ENCODE results near the gene HSF4.

The HSF4 gene

DNA sequence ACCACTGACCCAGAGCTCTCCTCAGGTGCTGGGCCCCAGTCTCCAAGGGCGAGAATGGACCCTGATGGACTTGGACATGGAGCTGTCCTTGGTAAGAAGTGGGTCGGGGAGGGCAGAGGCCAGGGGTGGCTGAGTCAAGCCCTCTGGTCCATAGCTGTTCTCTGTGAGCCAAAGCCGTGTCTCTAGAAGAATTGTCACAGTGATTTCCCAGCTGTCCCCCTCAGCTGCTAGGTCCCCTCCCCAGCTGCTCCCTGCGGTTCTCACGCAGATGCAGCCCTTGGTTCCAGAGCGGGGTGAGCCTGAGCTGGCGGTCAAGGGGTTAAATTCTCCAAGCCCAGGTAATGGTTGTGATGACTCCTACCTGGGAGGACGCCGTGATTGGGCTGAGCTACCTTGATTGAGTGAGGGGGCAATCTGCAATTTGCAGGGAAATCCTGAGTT lies 4.5 kb downstream of the HSF4 start:
- DNase-seq, result no peak

DNA sequence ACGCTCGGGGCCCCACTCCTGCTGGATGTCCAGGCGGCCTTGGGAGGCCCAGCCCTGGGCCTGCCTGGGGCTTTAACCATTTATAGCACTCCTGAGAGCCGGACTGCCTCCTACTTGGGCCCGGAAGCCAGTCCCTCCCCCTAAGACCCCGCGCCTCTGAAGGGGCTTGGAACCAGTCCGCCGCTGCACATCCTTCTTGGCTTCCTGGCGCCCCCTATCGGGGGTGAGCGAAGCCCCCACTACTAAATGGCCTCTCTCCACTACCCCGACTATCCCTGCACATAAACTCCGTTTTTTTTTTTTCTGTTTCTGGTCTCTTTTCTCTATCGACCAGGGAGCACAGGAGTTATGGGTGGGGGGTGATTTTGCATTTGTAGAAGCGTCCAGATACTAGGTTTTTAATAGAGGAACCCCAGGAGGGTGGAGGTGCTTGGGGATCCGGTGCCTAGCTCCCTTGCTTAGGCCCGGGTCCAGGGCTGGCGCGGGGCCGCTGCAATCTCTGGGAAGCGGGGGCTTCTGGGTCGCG lies 5.2 kb downstream of the HSF4 start:
- peak in 2 of 3 donors; percentile 38 to 69 for DNase-seq

DNA sequence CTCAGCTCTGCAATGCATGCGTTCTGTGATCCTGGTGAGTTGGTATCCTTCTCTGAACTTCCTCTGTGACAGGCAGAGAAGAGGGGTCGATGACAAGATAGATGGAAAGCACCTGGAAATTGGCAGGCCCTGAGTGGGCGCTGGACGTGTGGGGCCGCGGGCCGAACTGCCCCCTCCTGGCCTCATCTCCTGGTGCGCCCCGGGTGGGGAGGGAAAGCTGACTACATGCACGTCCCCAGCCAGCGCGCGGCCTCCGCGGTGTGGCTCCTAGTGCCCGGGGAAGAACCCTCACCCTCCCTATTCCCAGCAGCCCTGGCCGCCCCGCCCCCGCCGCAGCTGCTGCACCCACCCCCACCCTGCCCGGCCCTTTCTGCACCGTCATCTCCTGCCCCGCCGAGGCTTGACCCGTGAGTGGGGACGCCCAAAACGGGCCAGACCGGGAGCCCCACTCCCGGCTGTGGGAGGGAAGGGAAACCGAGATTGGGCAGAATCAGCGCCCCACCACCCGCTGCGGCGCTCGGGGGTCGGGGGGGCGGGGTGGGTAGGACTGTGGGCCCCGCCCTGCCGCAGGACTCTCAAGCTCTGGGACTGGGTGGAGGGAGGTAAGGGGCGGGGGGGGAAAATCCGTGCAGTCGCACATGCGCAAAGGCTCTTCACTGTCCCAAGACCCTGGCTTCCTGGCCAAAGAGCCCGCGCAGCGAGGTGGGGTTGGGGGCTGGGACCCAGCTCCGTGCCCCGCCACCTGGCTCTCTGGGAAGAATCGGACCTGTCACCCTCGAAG lies 5.8 kb downstream of the HSF4 start, which contains the start of gene NOL3:
Gene NOL3, plus strand, starts transcription at position 371 of the 781 bp plus-strand sequence.
- DNase-seq, result peak; percentile 92 to 98 (median 96)

DNA sequence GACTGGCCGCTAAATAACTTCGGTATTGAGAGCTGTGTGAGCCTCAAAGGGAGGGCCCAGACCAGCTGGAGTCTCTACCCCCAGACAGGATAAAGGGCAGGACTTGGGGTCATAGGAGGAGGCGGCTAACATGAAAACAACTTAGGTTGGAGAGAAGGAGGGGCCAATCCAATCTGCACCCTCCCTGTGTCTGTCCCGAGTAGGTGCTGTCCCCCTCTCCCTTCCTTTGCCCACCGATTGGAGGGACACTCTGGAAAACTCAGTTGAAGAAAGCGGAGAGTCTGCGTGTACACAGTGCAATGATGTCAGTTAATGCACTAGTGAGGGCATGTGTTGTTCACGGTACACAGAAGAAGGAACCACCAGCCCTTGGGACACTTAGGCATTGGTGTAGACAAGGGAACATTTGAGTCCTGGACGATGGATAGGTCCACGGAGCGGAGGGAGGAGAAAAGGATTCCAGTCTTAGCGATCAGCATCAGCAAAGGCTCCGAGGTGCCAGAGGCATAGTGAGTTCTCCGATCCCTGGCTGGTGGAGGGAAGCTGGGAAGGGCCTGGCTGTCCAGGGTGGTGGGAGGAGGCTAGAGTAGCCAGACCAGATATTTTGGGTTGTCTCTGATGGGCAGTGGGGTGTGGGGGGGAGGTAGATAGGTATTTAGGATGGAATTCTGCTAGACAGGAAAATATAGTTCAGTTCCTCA lies 6.6 kb downstream of the HSF4 start:
- peak in 2 of 3 donors; percentile 45 to 57 for DNase-seq

DNA sequence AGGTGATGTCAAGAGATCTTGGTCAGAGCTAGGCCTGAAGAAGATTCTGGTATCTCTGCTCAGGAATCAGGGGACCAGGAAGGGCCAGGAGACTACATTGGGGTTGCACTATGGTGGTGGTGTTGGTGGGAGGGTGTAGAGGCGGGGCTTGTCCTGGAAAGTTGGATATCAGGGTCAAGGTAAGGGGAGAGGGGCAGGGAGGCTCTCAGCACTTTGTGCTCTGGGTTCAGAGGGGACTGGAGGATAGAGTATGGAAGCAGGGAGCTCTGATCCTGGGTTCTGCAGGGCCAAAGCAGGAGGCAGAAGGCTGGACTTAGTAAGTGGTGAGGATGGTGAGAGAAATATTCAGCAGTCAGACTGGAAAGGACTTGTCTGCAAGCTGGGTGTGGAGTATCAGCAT lies 8.8 kb downstream of the HSF4 start:
- DNase-seq, result no peak

DNA sequence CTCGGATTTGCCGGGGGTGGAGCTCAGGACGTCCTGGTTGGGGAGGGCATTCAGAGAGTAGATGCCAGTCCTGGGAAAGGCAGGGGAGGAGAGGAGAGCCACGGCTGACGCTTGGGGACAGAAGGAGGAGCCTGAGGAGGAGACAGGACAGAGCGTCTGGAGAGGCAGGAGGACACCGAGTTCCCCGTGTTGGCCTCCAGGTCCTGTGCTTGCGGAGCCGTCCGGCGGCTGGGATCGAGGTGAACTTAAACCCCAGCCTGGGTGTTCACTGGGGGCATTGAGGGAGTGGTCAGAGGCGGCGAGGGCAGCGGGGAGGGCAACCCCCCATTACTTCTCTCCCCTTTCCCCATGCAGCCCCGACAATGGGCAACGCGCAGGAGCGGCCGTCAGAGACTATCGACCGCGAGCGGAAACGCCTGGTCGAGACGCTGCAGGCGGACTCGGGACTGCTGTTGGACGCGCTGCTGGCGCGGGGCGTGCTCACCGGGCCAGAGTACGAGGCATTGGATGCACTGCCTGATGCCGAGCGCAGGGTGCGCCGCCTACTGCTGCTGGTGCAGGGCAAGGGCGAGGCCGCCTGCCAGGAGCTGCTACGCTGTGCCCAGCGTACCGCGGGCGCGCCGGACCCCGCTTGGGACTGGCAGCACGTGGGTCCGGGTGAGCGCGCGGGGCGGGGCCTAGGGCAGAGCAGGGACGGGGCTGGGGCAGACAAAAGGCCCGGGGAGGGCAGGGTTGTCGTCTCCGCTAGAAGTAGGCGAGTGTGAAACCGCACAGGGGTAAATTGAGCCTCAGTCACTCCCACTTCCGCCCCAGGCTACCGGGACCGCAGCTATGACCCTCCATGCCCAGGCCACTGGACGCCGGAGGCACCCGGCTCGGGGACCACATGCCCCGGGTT lies 9.5 kb downstream of the HSF4 start:
- peak; percentile 73 to 82 (median 74) for DNase-seq

DNA sequence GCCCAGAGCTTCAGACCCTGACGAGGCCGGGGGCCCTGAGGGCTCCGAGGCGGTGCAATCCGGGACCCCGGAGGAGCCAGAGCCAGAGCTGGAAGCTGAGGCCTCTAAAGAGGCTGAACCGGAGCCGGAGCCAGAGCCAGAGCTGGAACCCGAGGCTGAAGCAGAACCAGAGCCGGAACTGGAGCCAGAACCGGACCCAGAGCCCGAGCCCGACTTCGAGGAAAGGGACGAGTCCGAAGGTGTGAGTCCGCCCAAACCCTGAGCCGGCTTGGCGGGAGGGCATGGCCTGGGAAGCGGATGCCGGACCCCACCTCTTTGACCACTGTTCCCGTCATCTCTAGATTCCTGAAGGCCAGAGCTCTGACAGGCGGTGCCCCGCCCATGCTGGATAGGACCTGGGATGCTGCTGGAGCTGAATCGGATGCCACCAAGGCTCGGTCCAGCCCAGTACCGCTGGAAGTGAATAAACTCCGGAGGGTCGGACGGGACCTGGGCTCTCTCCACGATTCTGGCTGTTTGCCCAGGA lies 10.2 kb downstream of the HSF4 start:
- DNase-seq, result no peak

DNA sequence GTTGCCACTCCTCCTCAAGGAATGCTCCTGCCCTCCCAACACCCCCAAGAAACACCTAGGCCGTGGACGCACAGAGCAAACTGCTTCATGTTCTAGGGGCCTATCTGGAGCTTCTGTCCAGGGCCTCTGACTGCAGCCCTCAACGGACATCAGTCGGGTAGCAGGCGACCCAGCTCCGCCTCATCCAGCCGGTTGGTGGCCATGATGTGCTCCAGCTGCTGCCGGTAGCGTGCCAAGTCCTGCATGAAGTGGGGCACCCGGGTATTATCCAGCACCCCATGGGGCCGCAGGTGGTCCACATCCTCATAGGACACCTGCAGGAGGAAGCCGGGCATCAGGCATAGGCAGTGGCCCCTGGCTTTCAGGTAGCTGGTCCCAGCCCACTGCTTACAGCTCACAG lies 12.1 kb downstream of the HSF4 start:
- DNase-seq, result no peak

DNA sequence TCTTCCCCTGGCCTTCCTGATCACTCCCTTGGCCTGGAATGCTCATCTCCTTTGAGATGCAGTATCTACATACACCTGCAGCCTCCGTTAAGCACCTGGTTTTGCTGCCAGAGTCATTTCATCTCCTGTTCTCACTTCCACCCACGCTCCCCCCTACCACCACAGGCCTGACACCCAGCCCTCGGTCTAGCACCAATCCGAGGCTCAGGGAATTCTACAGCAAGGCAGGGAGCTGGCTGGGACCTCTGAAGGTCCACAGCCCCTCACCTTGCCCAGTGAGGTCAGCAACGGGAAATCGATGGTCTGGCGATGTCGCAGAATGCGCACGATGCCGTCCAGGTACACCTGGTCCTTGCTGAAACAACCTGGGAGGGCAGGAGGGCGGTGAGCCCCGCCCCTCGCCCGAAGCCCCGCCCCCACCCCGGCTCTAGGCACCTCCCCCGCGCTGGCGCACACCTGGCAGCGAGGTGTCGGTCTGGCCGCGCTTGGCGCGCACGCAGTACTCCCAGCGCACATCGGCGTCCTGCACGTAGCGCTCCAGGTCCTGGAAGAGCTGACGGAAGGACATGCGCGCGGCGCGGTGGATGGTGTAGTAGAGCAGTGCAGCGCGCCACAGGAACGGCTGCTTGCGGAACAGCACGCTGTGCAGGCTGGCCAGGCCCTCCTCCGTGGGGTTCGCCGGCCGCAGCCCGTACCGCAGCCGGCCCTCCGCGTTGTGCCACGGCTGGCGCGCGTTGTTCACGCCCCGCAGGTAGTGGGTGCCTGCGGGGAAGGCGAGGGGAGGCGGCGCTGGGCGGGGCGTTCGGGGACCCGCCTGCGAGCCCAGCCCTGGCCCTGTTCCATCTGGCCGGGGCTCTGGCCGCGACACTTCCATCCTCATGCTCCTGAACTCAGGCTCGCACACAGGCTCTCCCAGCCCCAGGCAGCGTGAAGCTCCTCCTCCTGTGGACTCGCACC lies 13.5 kb downstream of the HSF4 start:
- DNase-seq, result peak; percentile 57 to 75 (median 62)

DNA sequence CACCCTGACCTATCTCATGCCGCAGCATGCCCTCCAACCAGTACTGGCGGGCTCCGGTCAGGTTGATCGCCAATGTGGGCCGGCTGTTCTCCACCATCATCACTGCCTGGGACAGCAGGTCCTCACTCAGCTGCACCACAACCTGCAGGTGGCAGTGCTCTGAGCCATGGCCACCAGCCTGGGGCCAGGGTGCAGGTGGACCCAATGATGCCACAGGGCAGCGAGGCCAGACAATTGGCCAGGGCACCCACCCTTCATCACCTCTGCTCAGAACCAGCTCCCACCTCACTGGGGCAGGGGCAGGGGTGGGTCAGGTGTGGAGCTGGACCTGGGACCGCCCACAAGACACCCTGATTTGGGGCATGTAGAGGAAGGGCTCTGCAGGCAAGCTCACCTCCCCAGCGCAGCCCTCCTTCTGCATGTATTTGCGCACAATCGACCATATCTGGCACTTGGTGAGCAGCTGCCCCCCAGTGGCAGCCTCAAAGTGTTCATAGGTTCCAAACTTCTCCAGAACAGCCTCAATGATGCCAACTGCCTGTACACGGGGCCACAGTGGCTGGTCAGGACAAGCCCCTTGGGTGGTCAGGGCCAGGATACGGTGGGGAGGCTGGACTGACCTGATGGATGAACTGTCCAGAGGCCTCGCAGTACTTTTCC lies 15.0 kb downstream of the HSF4 start:
- DNase-seq, result no peak

DNA sequence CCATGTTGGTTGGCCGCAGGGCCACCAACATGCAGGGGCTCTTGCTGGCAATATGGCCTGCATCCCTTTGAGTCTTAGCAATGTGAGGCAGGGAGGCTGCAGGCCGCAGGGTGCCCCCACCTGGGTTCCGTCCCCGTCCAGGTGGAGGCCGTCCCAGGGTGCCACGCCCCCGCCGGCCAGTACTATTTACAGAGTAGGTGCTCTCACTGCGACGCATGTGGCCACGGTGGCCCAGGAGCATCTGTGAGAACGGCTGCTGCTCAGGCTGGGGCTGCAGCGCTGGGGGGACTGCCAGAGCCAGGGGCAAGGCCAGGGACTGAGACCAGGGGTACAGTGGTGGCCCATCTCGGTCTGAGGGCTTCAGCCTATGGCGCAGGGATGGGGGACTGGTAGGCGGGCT lies 15.6 kb downstream of the HSF4 start:
- no peak for DNase-seq

DNA sequence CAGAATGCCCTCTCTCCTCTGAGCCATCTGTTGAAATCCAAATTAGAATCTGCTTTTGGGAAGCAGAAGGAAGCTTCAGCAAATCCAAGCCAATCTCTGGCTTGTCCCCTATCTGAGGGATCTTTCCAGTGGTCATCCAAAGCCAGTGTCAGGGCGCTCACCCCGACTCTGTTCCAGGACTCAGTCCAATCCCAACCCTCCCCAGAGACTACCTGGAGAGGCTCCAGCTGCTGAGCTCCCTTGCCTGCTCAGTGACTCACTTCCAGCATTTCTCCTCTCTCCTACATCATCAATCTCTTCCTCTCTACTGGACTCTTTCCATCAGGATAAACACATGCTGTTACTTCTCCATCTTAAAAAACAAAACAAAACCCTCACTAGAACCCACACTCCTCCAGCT lies 16.8 kb downstream of the HSF4 start:
- DNase-seq, result no peak

DNA sequence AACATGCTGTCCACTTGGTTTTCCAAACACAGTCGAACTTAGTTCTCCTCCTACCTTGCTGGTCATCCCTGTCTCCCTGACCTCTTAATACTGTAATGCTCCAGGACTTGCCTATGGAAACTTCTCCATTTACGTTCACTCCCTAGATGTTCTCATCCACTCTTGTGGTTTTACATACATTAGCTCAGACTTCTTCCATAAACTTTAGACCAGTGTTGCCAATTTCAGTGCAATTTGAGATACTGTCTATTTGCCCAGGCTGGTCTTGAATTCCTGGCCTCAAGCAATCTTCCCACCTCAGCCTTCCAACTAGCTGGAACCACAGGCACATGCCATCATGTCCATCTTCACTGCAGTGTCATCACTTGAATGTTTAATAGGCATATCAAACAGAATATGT lies 17.7 kb downstream of the HSF4 start:
- peak in 1 of 3 donors; percentile 46 for DNase-seq

DNA sequence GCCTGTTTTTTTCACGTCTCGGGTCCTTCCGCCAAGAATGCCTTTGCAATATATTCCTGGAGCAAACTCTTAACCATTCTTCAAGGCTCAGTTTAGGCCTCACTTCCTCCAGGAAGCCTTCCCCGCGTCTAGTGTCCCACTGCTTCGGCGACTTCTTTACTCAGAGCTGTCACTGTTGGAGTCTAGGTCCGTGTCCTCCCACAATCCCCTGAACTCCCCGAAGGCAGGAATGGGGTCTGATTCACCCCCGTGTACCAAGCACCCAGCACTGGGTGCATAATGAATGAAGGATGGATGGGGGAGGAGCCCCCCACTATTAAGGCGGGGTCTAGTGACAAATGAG lies 18.7 kb downstream of the HSF4 start:
- no peak for DNase-seq

DNA sequence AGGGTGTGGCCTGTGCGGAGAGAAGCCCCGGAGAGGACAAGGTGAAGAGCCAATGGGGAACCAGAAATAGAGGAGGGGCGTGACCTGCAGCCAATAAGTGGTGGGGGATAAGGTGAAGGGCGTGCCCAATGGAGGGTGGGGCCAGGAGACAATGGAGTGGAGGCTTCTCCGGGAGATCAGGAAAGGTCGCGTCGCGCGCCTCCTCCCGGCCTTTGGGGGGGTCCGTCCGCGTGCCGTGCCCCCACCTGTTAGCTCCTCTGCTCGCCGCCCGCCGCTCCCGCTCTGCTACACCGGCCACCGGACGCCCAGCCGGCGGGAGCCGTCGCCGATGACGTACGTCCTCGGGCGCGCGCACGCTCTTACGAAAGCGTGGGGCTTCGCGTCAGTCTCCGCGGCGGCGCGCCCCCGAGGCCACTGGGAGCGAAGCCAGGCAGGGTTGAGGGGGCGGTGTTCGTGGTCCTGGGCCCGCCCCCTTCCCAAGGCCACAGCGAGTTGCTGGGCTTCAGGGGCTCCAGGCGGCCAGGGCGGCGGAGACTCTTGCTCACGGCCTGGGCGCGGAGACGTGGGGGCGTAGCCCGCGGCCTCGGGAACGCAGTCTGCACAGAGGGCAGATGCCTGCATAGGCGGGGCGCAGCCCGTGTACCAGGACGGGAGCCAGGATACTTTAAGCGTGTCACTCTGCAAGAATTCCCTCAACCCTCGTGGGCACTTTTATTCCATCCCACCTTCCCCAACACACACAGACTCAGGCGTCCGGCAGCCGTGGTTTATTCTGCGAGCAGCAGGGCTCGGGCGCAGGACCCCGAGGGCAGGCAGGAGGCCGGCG lies 19.3 kb downstream of the HSF4 start, which contains the start of gene MATCAP1:
Gene MATCAP1, minus strand, starts transcription at position 337 of the 826 bp plus-strand sequence. CDS start 3,353 bp downstream, outside the sequence.
- DNase-seq, result peak; percentile 96 to 97 (median 97)

DNA sequence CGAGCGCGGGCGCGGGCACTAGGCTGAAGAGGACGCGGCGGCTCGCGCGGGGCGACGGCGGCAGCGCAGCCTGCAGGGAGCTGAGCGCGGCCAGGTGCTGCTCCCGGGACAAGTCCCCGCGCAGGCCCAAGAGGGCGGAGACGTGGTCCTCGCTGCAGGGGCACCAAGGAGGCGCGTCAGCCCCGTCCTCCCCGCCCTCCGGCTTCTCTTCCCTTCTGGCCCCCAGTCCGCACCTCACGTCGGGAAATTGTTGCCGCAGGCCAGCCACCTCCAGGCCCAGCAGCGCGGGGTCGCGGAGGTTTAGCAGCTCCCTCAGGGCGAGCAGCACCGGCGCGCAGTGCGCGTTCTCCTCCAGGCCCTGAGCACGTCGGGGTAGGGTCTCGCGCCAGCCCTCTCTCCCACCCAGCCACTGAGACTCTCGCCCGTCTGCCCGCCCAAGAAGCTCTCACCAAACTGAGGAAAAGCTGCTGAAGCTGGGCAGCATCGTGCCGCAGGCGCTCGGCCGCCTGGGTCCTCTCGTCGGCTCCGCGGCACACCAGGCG lies 20.0 kb downstream of the HSF4 start:
- DNase-seq, result no peak

DNA sequence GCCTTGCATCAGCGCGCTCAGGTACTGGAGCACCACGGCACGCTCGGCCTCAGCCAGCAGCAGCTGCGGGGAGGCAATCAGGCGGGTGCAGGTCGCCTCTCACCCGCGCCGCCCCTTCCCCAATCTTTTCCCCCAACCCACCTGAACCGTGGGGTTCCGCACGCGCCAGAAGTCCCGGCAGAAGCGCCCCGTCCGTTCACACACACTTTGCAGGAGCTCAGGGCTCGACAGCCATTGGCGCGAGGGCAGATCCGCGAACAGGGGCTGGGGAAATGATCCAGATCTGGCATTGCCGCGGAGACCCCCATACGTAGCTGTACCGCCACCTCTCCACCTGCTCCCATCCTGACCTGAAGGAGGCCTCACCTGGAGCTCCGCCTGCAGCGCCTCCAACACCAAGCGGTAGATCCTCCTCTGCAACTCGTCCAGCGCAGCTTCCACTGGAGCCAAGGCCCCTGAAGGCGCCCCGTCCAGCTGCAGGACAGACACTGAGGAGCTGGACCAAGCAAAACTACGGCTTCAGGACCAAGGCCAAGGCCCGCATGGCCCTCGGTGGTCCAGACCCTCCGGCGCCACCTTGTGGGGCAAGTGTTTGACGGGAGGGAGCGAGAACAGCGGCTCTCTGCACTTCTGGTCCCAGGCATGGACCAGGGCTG lies 20.6 kb downstream of the HSF4 start:
- DNase-seq, result peak; percentile 92 to 97 (median 96)

DNA sequence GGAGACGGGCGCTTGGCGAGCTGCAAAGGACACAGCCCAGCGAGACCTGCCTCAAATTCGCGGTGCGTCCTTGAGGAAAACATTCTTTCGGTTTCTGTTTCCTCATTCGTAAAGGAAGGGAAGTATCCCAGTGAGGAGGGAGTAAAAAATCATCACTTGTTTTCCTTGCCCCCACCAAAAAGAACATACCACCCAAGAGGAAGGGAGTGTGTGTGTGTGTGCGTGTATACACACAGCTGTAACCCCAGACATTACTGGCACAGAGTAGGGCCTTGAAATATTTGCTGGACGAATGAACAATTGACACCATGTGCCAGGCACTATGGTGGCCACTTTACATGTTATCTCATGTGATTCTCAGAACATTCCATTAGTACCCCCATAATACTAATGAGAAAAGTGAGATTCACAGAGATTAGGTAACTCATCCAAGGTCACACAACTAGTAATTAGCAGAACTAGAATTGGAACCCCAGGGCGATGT lies 21.1 kb downstream of the HSF4 start:
- DNase-seq, result no peak

DNA sequence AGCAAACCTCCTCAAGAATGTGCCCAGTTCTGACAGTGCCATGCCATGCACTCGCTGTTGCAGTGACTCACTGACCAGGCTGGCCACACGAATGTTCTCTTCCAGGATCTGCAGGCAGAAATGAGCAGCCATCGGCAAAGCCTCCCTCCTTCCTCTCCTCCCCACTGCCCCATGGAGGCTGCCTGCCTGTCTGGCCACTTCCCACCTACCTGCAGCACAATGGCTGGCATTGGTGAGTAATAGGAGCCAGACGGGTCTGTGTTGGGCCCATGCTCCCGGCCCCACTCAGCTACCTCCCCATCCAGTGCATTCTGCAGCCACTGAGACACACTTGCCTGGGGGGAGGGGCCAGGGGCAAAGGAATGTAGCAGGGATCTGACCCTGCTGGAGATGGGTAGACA lies 22.0 kb downstream of the HSF4 start:
- no peak for DNase-seq
